ENCODE data around the gene KIRREL3.

Gene KIRREL3

GRCh38 chr11:126669416-126669815 is 331.2 kb downstream of the KIRREL3 start:
- no peak for DNase-seq (ENCODE audit: low read depth in 2 of 2)

- no peak for DNase-seq (ENCODE audit: low read depth in 2 of 2)
Observed at GRCh38 chr11:126664643-126665042, 335.9 kb downstream of the KIRREL3 start.

- DNase-seq (ENCODE audit: low read depth in 2 of 2): no peak
Observed at GRCh38 chr11:126663749-126664592, 336.6 kb downstream of the KIRREL3 start.

GRCh38 chr11:126662035-126662790 is 338.4 kb downstream of the KIRREL3 start:
- DNase-seq (ENCODE audit: low read depth in 2 of 2): no peak

GRCh38 chr11:126660761-126661425 is 339.7 kb downstream of the KIRREL3 start:
- DNase-seq (ENCODE audit: low read depth in 2 of 2): no peak

GRCh38 chr11:126660321-126660720 is 340.2 kb downstream of the KIRREL3 start:
- DNase-seq (ENCODE audit: low read depth in 2 of 2): no peak

- DNase-seq (ENCODE audit: low read depth in 2 of 2): no peak
Observed at GRCh38 chr11:126658306-126659056, 342.1 kb downstream of the KIRREL3 start.

GRCh38 chr11:126655807-126656128 is 344.8 kb downstream of the KIRREL3 start:
- DNase-seq (ENCODE audit: low read depth in 2 of 2): no peak

GRCh38 chr11:126654886-126655806 is 345.4 kb downstream of the KIRREL3 start:
- no peak for DNase-seq (ENCODE audit: low read depth in 2 of 2)

- no peak for DNase-seq (ENCODE audit: low read depth in 2 of 2)
Observed at GRCh38 chr11:126653040-126653439, 347.5 kb downstream of the KIRREL3 start.

GRCh38 chr11:126647735-126648134 is 352.8 kb downstream of the KIRREL3 start:
- DNase-seq (ENCODE audit: low read depth in 2 of 2): no peak

- DNase-seq (ENCODE audit: low read depth in 2 of 2): no peak
Observed at GRCh38 chr11:126646701-126647557, 353.6 kb downstream of the KIRREL3 start.

- DNase-seq (ENCODE audit: low read depth in 2 of 2): no peak
Observed at GRCh38 chr11:126645186-126645585, 355.4 kb downstream of the KIRREL3 start.

GRCh38 chr11:126640186-126640585 is 360.4 kb downstream of the KIRREL3 start:
- DNase-seq (ENCODE audit: low read depth in 2 of 2): no peak

GRCh38 chr11:126639692-126640091 is 360.9 kb downstream of the KIRREL3 start:
- DNase-seq (ENCODE audit: low read depth in 2 of 2): no peak

- DNase-seq (ENCODE audit: low read depth in 2 of 2): no peak
Observed at GRCh38 chr11:126638648-126639047, 361.9 kb downstream of the KIRREL3 start.

GRCh38 chr11:126637795-126638175 is 362.8 kb downstream of the KIRREL3 start:
- DNase-seq (ENCODE audit: low read depth in 2 of 2): no peak

- no peak for DNase-seq (ENCODE audit: low read depth in 2 of 2)
Observed at GRCh38 chr11:126636911-126637794, 363.4 kb downstream of the KIRREL3 start.

GRCh38 chr11:126635511-126635910 is 365.1 kb downstream of the KIRREL3 start:
- DNase-seq (ENCODE audit: low read depth in 2 of 2): no peak

Data from stimulated activated CD8-positive, alpha-beta memory T cell treated with anti-CD3 and anti-CD28 coated beads, Interleukin-15, amount 100 ng/mL, for 4 hours (primary cell).